Measurements from ENCODE around the gene P2RY1.

The P2RY1 gene

DNA sequence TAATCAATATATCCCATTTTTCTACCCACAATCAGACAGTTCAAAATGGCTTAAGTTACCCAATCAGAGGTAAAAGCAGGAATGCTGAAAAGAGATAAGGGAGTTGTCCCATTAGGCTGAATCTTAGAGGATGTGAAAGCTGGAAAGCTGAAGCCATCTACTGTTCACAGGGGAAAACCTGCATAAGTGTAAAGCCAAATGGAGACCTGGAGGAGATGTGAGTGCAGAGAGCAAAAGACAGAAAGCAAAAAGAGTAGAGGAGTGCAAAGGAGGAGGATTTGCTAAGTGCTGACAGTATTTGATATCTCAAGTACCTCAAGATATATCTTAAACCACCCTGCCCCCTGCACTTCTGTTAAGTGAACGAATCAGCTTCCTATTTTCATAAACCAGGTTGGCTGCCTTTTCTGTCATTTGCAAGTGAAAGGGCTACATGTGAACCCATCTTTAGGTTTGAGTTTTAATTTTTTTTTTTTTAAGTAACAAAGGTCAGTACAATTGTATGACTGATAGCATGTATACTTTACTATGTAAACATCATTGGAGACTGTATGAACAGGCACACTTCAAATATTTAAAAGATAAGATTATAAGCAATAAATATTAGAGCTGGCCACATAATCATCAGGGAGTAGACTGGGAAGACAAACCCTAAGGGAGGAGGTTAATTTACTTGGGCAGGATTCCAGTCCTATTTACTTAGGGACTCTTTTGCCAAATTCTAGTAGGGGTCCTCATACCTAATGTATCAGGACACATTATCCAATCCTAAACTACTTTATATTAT, 22.8 kb upstream of the P2RY1 start (continued):
- no peak for TF ChIP-seq ZNF423 (tag by site-specific recombination; IDR thresholded peaks at IDR 0.05)
- TF ChIP-seq ZNF19 (tag by site-specific recombination; IDR thresholded peaks at IDR 0.05; ENCODE audit: low read depth), result no peak
- no peak for TF ChIP-seq ZEB2 (tag by site-specific recombination; IDR thresholded peaks at IDR 0.05)
- TF ChIP-seq ZNF677 (tag by site-specific recombination; IDR thresholded peaks at IDR 0.05), result no peak
- no peak for TF ChIP-seq ZNF223 (tag by site-specific recombination; IDR thresholded peaks at IDR 0.05)
- TF ChIP-seq ZNF398 (tag by site-specific recombination; IDR thresholded peaks at IDR 0.05), result no peak
- TF ChIP-seq ZBTB48 (tag by site-specific recombination; IDR thresholded peaks at IDR 0.05), result no peak
- TF ChIP-seq GLIS1 (tag by site-specific recombination; IDR thresholded peaks at IDR 0.05), result no peak
- TF ChIP-seq ZNF155 (tag by site-specific recombination; IDR thresholded peaks at IDR 0.05), result no peak
- TF ChIP-seq ZNF571 (tag by site-specific recombination; IDR thresholded peaks at IDR 0.05), result no peak
- no peak for TF ChIP-seq ZNF654 (tag by site-specific recombination; IDR thresholded peaks at IDR 0.05; ENCODE audit: low read depth)

DNA sequence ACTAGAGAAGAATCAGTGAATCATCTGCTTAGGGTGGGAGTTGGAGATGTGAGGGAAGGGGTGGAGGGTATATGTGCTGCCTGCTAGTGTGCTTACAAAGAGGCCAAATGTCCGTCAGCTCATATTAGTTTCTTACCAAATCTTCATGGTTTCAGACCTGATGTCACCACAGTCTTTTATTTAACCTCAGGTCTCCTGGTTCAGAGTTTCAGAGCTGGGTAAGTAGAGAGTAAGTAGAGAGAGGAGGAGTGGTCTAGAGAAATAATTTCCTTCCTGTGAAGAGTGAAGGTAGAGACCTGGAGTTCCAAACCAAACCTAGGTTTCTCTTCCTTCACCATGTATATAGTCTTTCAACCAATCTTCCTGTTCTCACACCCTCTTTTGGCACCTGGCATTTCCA, 17.5 kb upstream of the P2RY1 start:
- Histone ChIP-seq H3K4me1 (ENCODE audit: control insufficient read depth, insufficient read depth, low read length) (no peaks in the 10 kb centered on the region), H3K36me3 (ENCODE audit: control insufficient read depth in 2 of 2, insufficient read depth in 1 of 2, low read length in 2 of 2) (no peaks in the 10 kb centered on the region), H3K4me3 (ENCODE audit: low read depth, low read length) (no peak overlapping the region), H3K9me3 (ENCODE audit: control insufficient read depth, insufficient read depth, low read depth, low read length) (no peaks in the 10 kb centered on the region), H3K27ac (ENCODE audit: extremely low read depth, low read depth, low read length) (no peak overlapping the region)
- ChIA-PET POLR2A (no interaction called here), CTCF (interaction anchor here (0.7 kb wide), 1 partner anchor 1230 kb away, joined by 4 read pairs; no protein-coding TSS in a partner anchor)
- no peak for TF ChIP-seq ZEB2 (tag by site-specific recombination; IDR thresholded peaks at IDR 0.05)
- TF ChIP-seq, protein P1, sequence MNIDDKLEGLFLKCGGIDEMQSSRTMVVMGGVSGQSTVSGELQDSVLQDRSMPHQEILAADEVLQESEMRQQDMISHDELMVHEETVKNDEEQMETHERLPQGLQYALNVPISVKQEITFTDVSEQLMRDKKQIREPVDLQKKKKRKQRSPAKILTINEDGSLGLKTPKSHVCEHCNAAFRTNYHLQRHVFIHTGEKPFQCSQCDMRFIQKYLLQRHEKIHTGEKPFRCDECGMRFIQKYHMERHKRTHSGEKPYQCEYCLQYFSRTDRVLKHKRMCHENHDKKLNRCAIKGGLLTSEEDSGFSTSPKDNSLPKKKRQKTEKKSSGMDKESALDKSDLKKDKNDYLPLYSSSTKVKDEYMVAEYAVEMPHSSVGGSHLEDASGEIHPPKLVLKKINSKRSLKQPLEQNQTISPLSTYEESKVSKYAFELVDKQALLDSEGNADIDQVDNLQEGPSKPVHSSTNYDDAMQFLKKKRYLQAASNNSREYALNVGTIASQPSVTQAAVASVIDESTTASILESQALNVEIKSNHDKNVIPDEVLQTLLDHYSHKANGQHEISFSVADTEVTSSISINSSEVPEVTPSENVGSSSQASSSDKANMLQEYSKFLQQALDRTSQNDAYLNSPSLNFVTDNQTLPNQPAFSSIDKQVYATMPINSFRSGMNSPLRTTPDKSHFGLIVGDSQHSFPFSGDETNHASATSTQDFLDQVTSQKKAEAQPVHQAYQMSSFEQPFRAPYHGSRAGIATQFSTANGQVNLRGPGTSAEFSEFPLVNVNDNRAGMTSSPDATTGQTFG (tag by site-specific recombination; IDR thresholded peaks at IDR 0.05; ENCODE audit: borderline replicate concordance), result no peak
- no peak for TF ChIP-seq ZBTB44 (tag by site-specific recombination; IDR thresholded peaks at IDR 0.05)
- no peak for TF ChIP-seq SP3 (tag by site-specific recombination; IDR thresholded peaks at IDR 0.05)
- TF ChIP-seq GFI1B (tag by site-specific recombination; IDR thresholded peaks at IDR 0.05), result no peak
- TF ChIP-seq ZNF175 (tag by site-specific recombination; IDR thresholded peaks at IDR 0.05), result no peak
- no peak for TF ChIP-seq ZNF221 (tag by site-specific recombination; IDR thresholded peaks at IDR 0.05; ENCODE audit: borderline replicate concordance)
- TF ChIP-seq ZNF544 (tag by site-specific recombination; IDR thresholded peaks at IDR 0.05), result no peak
- no peak for TF ChIP-seq ZNF398 (tag by site-specific recombination; IDR thresholded peaks at IDR 0.05)
- TF ChIP-seq AEBP2 (tag by site-specific recombination; IDR thresholded peaks at IDR 0.05; ENCODE audit: borderline replicate concordance), result no peak
- TF ChIP-seq ZNF138 (tag by site-specific recombination; IDR thresholded peaks at IDR 0.05; ENCODE audit: borderline replicate concordance), result no peak
- TF ChIP-seq, protein P2, sequence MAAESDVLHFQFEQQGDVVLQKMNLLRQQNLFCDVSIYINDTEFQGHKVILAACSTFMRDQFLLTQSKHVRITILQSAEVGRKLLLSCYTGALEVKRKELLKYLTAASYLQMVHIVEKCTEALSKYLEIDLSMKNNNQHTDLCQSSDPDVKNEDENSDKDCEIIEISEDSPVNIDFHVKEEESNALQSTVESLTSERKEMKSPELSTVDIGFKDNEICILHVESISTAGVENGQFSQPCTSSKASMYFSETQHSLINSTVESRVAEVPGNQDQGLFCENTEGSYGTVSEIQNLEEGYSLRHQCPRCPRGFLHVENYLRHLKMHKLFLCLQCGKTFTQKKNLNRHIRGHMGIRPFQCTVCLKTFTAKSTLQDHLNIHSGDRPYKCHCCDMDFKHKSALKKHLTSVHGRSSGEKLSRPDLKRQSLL (tag by site-specific recombination; IDR thresholded peaks at IDR 0.05), result no peak
- TF ChIP-seq ZNF777 (tag by site-specific recombination; IDR thresholded peaks at IDR 0.05; ENCODE audit: borderline replicate concordance), result no peak
